ENCODE results near the gene TTBK1.

Gene TTBK1

GRCh38 chr6:43264599-43265145 is 21.4 kb downstream of the TTBK1 start:
- Histone ChIP-seq H3K9ac (ENCODE audit: low read depth, low read length) (no peak overlapping the region), H3K27ac (ENCODE audit: low read depth, low read length) (no peak overlapping the region), H3K36me3 (ENCODE audit: control insufficient read depth, insufficient read depth, low read length) (no peaks in the 10 kb centered on the region), H3K27me3 (ENCODE audit: control insufficient read depth, insufficient read depth, low read length) (peaks cover 21% of the 10 kb centered on the region), H3K9me3 (ENCODE audit: control insufficient read depth, insufficient read depth, low read length) (no peaks in the 10 kb centered on the region), H3K4me1 (ENCODE audit: control insufficient read depth, insufficient read depth, low read length) (peaks cover 12% of the 10 kb centered on the region), H3K4me3 (ENCODE audit: low read depth, low read length) (no peak overlapping the region)

DNA sequence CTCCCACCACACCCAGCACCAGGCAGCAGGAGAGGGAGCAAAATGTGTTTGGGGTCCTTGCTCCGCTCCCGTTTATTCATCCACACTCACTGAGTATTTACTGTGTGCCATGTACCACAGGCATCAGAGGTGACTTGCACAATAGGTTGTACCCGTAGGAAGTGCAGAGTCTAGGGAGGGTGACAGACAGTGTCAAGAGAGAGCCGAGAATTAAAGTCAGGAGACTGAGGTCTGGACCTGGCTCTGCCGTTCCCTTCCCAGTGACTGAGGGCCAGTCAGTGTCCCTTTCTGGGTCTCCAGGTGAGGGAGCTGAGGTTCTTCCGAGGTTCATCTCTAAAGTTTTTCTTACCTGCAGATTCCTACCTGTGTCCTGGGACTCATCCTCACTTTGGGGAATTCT is 22.3 kb downstream of the TTBK1 start:
- Histone ChIP-seq H3K27ac (ENCODE audit: low read depth, low read length) (no peak overlapping the region), H3K27me3 (ENCODE audit: control insufficient read depth, insufficient read depth, low read length) (peaks cover 30% of the 10 kb centered on the region), H3K4me1 (ENCODE audit: control insufficient read depth, insufficient read depth, low read length) (peaks cover 13% of the 10 kb centered on the region), H3K9ac (ENCODE audit: low read depth, low read length) (no peak overlapping the region), H3K36me3 (ENCODE audit: control insufficient read depth, insufficient read depth, low read length) (no peaks in the 10 kb centered on the region), H3K4me3 (ENCODE audit: low read depth, low read length) (no peak overlapping the region), H3K9me3 (ENCODE audit: control insufficient read depth, insufficient read depth, low read length) (no peaks in the 10 kb centered on the region)

DNA sequence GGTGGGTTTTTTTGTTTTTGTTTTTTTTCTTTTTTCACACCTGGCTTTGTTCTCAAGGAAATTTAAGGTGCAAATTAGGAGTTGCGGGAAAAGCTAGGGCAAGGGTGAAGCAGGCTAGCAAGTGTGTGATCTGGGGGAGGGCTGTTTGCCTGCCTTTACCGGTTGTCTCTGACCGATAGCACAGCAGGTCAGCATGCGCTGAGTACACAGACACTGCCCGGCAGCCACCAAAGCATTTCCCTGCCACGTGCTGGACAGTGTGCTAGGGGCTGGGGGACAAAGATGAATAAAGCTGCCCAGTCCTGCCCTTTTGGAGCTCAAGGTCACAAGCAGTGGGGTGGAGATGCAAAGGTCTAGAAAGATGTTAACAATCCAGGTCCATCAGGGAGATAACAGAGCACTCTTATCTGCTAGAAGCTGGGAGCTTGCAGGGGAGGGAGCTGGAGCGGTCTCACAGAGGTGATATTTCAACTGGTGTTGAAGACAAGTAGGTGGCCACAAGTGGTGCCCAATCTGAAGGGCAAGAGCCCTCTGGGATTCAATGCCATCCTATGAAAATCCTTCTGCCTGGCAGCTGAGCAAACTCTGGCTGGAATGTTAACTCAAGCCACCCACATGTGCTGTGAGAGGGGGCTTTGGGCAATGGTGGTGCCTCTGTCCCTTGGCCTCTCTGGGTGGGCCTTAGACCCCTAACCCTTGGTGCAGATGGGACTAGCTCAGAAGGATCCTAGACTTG is 24.5 kb downstream of the TTBK1 start:
- no peak overlapping the region for H3K4me3 ChIP-seq (ENCODE audit: low read depth, low read length)
- no peaks in the 10 kb centered on the region for H3K36me3 ChIP-seq (ENCODE audit: control insufficient read depth, insufficient read depth, low read length)
- H3K9me3 ChIP-seq (ENCODE audit: control insufficient read depth, insufficient read depth, low read length), result no peaks in the 10 kb centered on the region
- peak overlapping the region; percentile 31 for H3K27ac ChIP-seq (ENCODE audit: low read depth, low read length)
- peaks cover 14% of the 10 kb centered on the region for H3K4me1 ChIP-seq (ENCODE audit: control insufficient read depth, insufficient read depth, low read length)
- no peak overlapping the region for H3K9ac ChIP-seq (ENCODE audit: low read depth, low read length)
- peaks cover 48% of the 10 kb centered on the region for H3K27me3 ChIP-seq (ENCODE audit: control insufficient read depth, insufficient read depth, low read length)

DNA sequence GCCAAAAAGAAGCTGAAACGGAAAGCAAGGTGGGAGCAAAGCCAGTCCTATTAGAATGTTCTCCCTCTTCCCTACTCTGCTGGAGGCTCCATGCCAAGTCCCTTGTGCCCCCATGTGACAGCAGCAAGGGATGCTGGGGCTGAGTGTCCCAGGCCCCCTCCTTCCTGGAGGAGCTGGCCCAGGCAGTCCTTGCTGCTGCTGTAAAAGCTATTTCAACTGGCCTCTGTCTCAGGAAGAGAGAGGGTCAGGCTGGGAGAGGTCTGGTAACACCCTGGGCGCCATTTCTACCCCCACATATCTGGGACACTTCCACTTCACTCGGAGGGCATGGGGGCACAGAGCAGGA is 25.0 kb downstream of the TTBK1 start:
- Histone ChIP-seq H3K27ac (ENCODE audit: low read depth, low read length) (no peak overlapping the region), H3K4me1 (ENCODE audit: control insufficient read depth, insufficient read depth, low read length) (peaks cover 14% of the 10 kb centered on the region), H3K9ac (ENCODE audit: low read depth, low read length) (no peak overlapping the region), H3K4me3 (ENCODE audit: low read depth, low read length) (no peak overlapping the region), H3K9me3 (ENCODE audit: control insufficient read depth, insufficient read depth, low read length) (no peaks in the 10 kb centered on the region), H3K36me3 (ENCODE audit: control insufficient read depth, insufficient read depth, low read length) (no peaks in the 10 kb centered on the region), H3K27me3 (ENCODE audit: control insufficient read depth, insufficient read depth, low read length) (peaks cover 53% of the 10 kb centered on the region)

DNA sequence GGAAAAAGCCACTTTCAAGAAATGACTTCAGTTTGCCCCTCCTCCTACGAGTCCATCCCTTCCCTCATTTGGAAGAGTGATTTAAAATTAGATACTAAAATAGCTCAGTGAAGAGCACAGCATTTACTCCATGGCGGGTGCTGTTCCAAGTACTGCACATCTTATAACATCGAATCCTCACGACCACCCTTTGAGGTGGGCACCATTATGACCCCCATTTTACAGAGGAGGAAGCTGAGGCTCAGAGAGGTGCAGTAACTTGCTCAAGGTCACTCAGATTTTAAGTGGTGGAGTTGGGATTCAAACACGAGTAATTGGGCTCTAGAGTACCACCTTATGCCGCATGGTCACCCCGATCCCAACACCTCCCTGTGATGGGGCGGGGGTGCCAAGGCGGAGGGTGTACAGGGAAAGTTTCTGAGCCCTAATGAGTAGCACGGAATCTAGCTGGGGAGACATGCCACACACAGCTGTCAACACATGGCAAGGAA is 25.5 kb downstream of the TTBK1 start:
- H3K27me3 ChIP-seq (ENCODE audit: control insufficient read depth, insufficient read depth, low read length), result peaks cover 58% of the 10 kb centered on the region
- H3K27ac ChIP-seq (ENCODE audit: low read depth, low read length), result no peak overlapping the region
- H3K9me3 ChIP-seq (ENCODE audit: control insufficient read depth, insufficient read depth, low read length), result no peaks in the 10 kb centered on the region
- no peak overlapping the region for H3K9ac ChIP-seq (ENCODE audit: low read depth, low read length)
- H3K4me1 ChIP-seq (ENCODE audit: control insufficient read depth, insufficient read depth, low read length), result peaks cover 14% of the 10 kb centered on the region
- no peak overlapping the region for H3K4me3 ChIP-seq (ENCODE audit: low read depth, low read length)
- H3K36me3 ChIP-seq (ENCODE audit: control insufficient read depth, insufficient read depth, low read length), result no peaks in the 10 kb centered on the region

- H3K27ac ChIP-seq (ENCODE audit: low read depth, low read length), result no peak overlapping the region
- H3K9me3 ChIP-seq (ENCODE audit: control insufficient read depth, insufficient read depth, low read length), result no peaks in the 10 kb centered on the region
- H3K36me3 ChIP-seq (ENCODE audit: control insufficient read depth, insufficient read depth, low read length), result no peaks in the 10 kb centered on the region
- H3K4me1 ChIP-seq (ENCODE audit: control insufficient read depth, insufficient read depth, low read length), result peaks cover 14% of the 10 kb centered on the region
- peak overlapping the region; percentile 42; the same call in 1 of the 2 replicates for H3K4me3 ChIP-seq (ENCODE audit: low read depth, low read length)
- peaks cover 64% of the 10 kb centered on the region for H3K27me3 ChIP-seq (ENCODE audit: control insufficient read depth, insufficient read depth, low read length)
- no peak overlapping the region for H3K9ac ChIP-seq (ENCODE audit: low read depth, low read length)
Observed at GRCh38 chr6:43269273-43270007, 26.2 kb downstream of the TTBK1 start.

- no peaks in the 10 kb centered on the region for H3K36me3 ChIP-seq (ENCODE audit: control insufficient read depth, insufficient read depth, low read length)
- H3K9me3 ChIP-seq (ENCODE audit: control insufficient read depth, insufficient read depth, low read length), result no peaks in the 10 kb centered on the region
- no peak overlapping the region for H3K27ac ChIP-seq (ENCODE audit: low read depth, low read length)
- H3K4me3 ChIP-seq (ENCODE audit: low read depth, low read length), result no peak overlapping the region
- H3K27me3 ChIP-seq (ENCODE audit: control insufficient read depth, insufficient read depth, low read length), result peaks cover 82% of the 10 kb centered on the region
- H3K9ac ChIP-seq (ENCODE audit: low read depth, low read length), result no peak overlapping the region
- peaks cover 18% of the 10 kb centered on the region for H3K4me1 ChIP-seq (ENCODE audit: control insufficient read depth, insufficient read depth, low read length)
Observed at GRCh38 chr6:43271103-43271815, 28.0 kb downstream of the TTBK1 start.

GRCh38 chr6:43271944-43272343 is 28.7 kb downstream of the TTBK1 start:
- H3K4me1 ChIP-seq (ENCODE audit: control insufficient read depth, insufficient read depth, low read length), result peaks cover 19% of the 10 kb centered on the region

GRCh38 chr6:43273707-43274106 is 30.4 kb downstream of the TTBK1 start:
- H3K9me3 ChIP-seq (ENCODE audit: control insufficient read depth, insufficient read depth, low read length), result no peaks in the 10 kb centered on the region
- H3K27me3 ChIP-seq (ENCODE audit: control insufficient read depth, insufficient read depth, low read length), result peaks cover 83% of the 10 kb centered on the region
- peaks cover 15% of the 10 kb centered on the region for H3K4me1 ChIP-seq (ENCODE audit: control insufficient read depth, insufficient read depth, low read length)
- H3K4me3 ChIP-seq (ENCODE audit: low read depth, low read length), result no peak overlapping the region
- no peaks in the 10 kb centered on the region for H3K36me3 ChIP-seq (ENCODE audit: control insufficient read depth, insufficient read depth, low read length)
- H3K9ac ChIP-seq (ENCODE audit: low read depth, low read length), result no peak overlapping the region
- H3K27ac ChIP-seq (ENCODE audit: low read depth, low read length), result no peak overlapping the region

More at GRCh38 chr6:43271944-43272343, 28.7 kb downstream of the TTBK1 start:
- H3K36me3 ChIP-seq (ENCODE audit: control insufficient read depth, insufficient read depth, low read length), result no peaks in the 10 kb centered on the region
- peaks cover 89% of the 10 kb centered on the region for H3K27me3 ChIP-seq (ENCODE audit: control insufficient read depth, insufficient read depth, low read length)
- no peak overlapping the region for H3K9ac ChIP-seq (ENCODE audit: low read depth, low read length)
- no peak overlapping the region for H3K4me3 ChIP-seq (ENCODE audit: low read depth, low read length)
- H3K9me3 ChIP-seq (ENCODE audit: control insufficient read depth, insufficient read depth, low read length), result no peaks in the 10 kb centered on the region
- no peak overlapping the region for H3K27ac ChIP-seq (ENCODE audit: low read depth, low read length)

DNA sequence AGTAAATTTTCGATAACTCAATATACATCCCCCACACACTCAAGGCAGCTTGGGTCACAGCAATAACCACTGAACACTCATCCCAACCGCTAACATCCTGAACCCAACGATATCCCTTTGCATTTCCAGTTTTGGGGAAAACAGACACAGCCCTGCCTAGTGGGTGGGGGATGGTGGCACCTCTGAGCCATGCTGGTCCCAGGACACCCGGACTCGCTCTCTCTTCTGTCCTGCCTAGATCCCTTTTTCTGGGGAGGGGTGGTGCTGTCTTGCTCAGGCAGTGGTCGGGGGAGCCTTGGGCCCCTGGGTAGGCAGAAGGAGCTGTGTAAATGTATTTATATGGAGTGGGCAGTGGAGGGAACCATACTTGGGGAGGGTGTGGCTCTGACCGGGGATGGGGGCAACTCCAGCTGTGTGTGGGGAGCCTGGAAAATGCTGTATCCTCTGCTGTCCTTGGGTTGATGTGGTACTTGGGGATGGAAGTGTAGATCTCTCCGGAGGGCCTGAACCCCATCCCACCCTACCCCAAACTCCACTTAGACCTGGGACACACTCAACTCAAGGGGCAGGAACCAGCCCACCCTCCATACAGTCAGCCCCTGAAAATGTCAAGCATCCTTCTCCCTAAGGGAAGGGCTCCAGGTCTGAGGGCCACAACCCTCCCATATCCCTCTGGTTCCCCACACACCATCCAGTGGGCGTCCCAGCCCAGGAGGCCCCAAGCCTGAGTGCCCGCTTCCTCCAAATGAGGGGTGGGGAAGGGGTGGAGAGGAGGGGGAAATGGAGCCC is 31.0 kb downstream of the TTBK1 start:
- Histone ChIP-seq H3K36me3 (ENCODE audit: control insufficient read depth, insufficient read depth, low read length) (no peaks in the 10 kb centered on the region), H3K9me3 (ENCODE audit: control insufficient read depth, insufficient read depth, low read length) (no peaks in the 10 kb centered on the region), H3K4me1 (ENCODE audit: control insufficient read depth, insufficient read depth, low read length) (peaks cover 19% of the 10 kb centered on the region), H3K27ac (ENCODE audit: low read depth, low read length) (no peak overlapping the region), H3K9ac (ENCODE audit: low read depth, low read length) (no peak overlapping the region), H3K27me3 (ENCODE audit: control insufficient read depth, insufficient read depth, low read length) (peaks cover 77% of the 10 kb centered on the region), H3K4me3 (ENCODE audit: low read depth, low read length) (peak overlapping the region; percentile 49)
